GM12801 (cell line): ENCODE measurements around the gene PAPOLB.

Experiments used
- CTCF ChIP-seq: IDR thresholded peaks from one replicate; pipeline ENCODE4 v1.5.1; 2011; ENCODE audit warnings: control low read depth; ENCODE audit not compliant: insufficient read length; ENCODE audit errors: extremely low read depth

Gene PAPOLB

GRCh38 chr7:4873071-4873944, 11.5 kb upstream of the PAPOLB start:
- no peak for TF ChIP-seq CTCF

- no peak for TF ChIP-seq CTCF
Measured at GRCh38 chr7:4871930-4872675, 10.3 kb upstream of the PAPOLB start.

- no peak for TF ChIP-seq CTCF
Measured at GRCh38 chr7:4871056-4871680, 9.3 kb upstream of the PAPOLB start.

GRCh38 chr7:4868493-4868892, 6.7 kb upstream of the PAPOLB start:
- no peak for TF ChIP-seq CTCF

GRCh38 chr7:4866528-4867496, 5.0 kb upstream of the PAPOLB start:
- TF ChIP-seq CTCF, result no peak

GRCh38 chr7:4862156-4862555, 326 bp upstream of the PAPOLB start:
- TF ChIP-seq CTCF, result no peak
